Immature natural killer cell (primary cell): ENCODE results near the gene AGBL1. TPM values are rescaled to one million over a fixed set of nuclear protein-coding genes. Genes with fewer than 3 reads are reported as not detected.
"Not testable (repeated sequence)": the region's sequence is repeated elsewhere in the genome, so short reads cannot be mapped to it uniquely, and the experiment has no call there.

Source experiments
- DNase-seq, 3 donors: peaks; one replicate each; pipeline ENCODE4 v3.0.0; 2022; ENCODE audit warnings: mixed read lengths in 1 of 3
- H3K27ac Mint-ChIP-seq, 6 donors: one replicate each; pipeline ENCODE4 v1.8.0; 2020; ENCODE audit warnings: mixed read lengths in 6 of 6, mild to moderate bottlenecking in 5 of 6, inconsistent platforms in 4 of 6, moderate library complexity in 3 of 6
- H3K27me3 Mint-ChIP-seq, 3 donors: one replicate each; pipeline ENCODE4 v1.8.0; 2020 to 2021; ENCODE audit warnings: low read depth in 3 of 3, mild to moderate bottlenecking in 3 of 3, mixed read lengths in 3 of 3, moderate library complexity in 3 of 3, inconsistent platforms in 1 of 3
- H3K36me3 Mint-ChIP-seq, 3 donors: one replicate each; pipeline ENCODE4 v1.8.0; 2020; ENCODE audit warnings: mixed read lengths in 3 of 3, inconsistent platforms in 2 of 3, mild to moderate bottlenecking in 2 of 3
- H3K4me1 Mint-ChIP-seq, 2 donors: one replicate each; pipeline ENCODE4 v1.8.0; 2020; ENCODE audit warnings: inconsistent platforms in 2 of 2, mild to moderate bottlenecking in 2 of 2, mixed read lengths in 2 of 2, moderate library complexity in 1 of 2
- H3K4me3 Mint-ChIP-seq, 5 donors: one replicate each; pipeline ENCODE4 v1.8.0; 2020; ENCODE audit warnings: mild to moderate bottlenecking in 5 of 5, mixed read lengths in 5 of 5, inconsistent platforms in 3 of 5, moderate library complexity in 3 of 5
- H3K9me3 Mint-ChIP-seq, 6 donors: one replicate each; pipeline ENCODE4 v1.8.0; 2020; ENCODE audit warnings: mild to moderate bottlenecking in 6 of 6, mixed read lengths in 6 of 6, inconsistent platforms in 4 of 6, moderate library complexity in 3 of 6
- polyA plus RNA-seq, 3 donors: library from polyadenylated mRNA; unstranded; fragments of 300-500 nt; fragmentation: Illumina TruSeq; gene quantifications; one replicate each; pipeline ENCODE4 v1.2.3, GENCODE V29; 2021

AGBL1 gene
- polyA plus RNA-seq, 3 donors from 2014 or later: not detected

- Mint-ChIP-seq H3K4me3 (no peak overlapping the region), H3K36me3 (no peaks in the 10 kb centered on the region), H3K9me3 (no peaks in the 10 kb centered on the region), H3K27ac (no peak overlapping the region), H3K27me3 (peaks cover 0 to 6% (median 4%) of the 10 kb centered on the region in 3 donors), H3K4me1 (no peaks in the 10 kb centered on the region)
- DNase-seq: no peak
Observed at GRCh38 chr15:86115145-86115801, 35.6 kb downstream of the AGBL1 start.

- Mint-ChIP-seq H3K36me3 (no peaks in the 10 kb centered on the region), H3K4me1 (no peaks in the 10 kb centered on the region), H3K4me3 (no peak overlapping the region), H3K27ac (no peak overlapping the region), H3K27me3 (peaks cover 0 to 6% (median 2%) of the 10 kb centered on the region in 3 donors), H3K9me3 (no peaks in the 10 kb centered on the region)
- DNase-seq: no peak
Observed at GRCh38 chr15:86121568-86122225, 42.0 kb downstream of the AGBL1 start.

GRCh38 chr15:86122691-86123391 is 43.2 kb downstream of the AGBL1 start:
- not testable (repeated sequence) for H3K36me3 Mint-ChIP-seq, H3K4me3 Mint-ChIP-seq, H3K27ac Mint-ChIP-seq

GRCh38 chr15:86125775-86126174 is 46.1 kb downstream of the AGBL1 start:
- H3K27me3 Mint-ChIP-seq: peaks cover 3 to 7% (median 5%) of the 10 kb centered on the region in 3 donors
- no peak overlapping the region for H3K27ac Mint-ChIP-seq
- no peak for DNase-seq
- no peaks in the 10 kb centered on the region for H3K36me3 Mint-ChIP-seq
- H3K4me3 Mint-ChIP-seq: no peak overlapping the region
- no peaks in the 10 kb centered on the region for H3K9me3 Mint-ChIP-seq
- no peaks in the 10 kb centered on the region for H3K4me1 Mint-ChIP-seq

More at GRCh38 chr15:86122691-86123391, 43.2 kb downstream of the AGBL1 start:
- not testable (repeated sequence) for H3K9me3 Mint-ChIP-seq, H3K4me1 Mint-ChIP-seq, H3K27me3 Mint-ChIP-seq, DNase-seq

- Mint-ChIP-seq H3K9me3 (no peaks in the 10 kb centered on the region), H3K4me1 (no peaks in the 10 kb centered on the region), H3K27me3 (peaks cover 4 to 5% (median 5%) of the 10 kb centered on the region in 3 donors), H3K27ac (no peak overlapping the region), H3K36me3 (no peaks in the 10 kb centered on the region), H3K4me3 (no peak overlapping the region)
- DNase-seq: no peak
Observed at GRCh38 chr15:86127547-86127946, 47.9 kb downstream of the AGBL1 start.

GRCh38 chr15:86135041-86135440 is 55.4 kb downstream of the AGBL1 start:
- Mint-ChIP-seq H3K27me3 (peaks cover 2 to 4% (median 3%) of the 10 kb centered on the region in 3 donors), H3K27ac (no peak overlapping the region), H3K9me3 (no peaks in the 10 kb centered on the region), H3K4me1 (no peaks in the 10 kb centered on the region), H3K36me3 (no peaks in the 10 kb centered on the region), H3K4me3 (no peak overlapping the region)
- no peak for DNase-seq

- Mint-ChIP-seq H3K27me3 (peaks cover 0 to 7% (median 2%) of the 10 kb centered on the region in 3 donors), H3K4me1 (no peaks in the 10 kb centered on the region), H3K9me3 (peaks cover 0 to 7% (median 0%) of the 10 kb centered on the region in 6 donors), H3K27ac (no peak overlapping the region), H3K4me3 (no peak overlapping the region), H3K36me3 (no peaks in the 10 kb centered on the region)
- no peak for DNase-seq
Observed at GRCh38 chr15:86136861-86137260, 57.2 kb downstream of the AGBL1 start.

- Mint-ChIP-seq H3K27me3 (peaks cover 0 to 7% (median 2%) of the 10 kb centered on the region in 3 donors), H3K4me1 (no peaks in the 10 kb centered on the region), H3K9me3 (peaks cover 0 to 7% (median 0%) of the 10 kb centered on the region in 6 donors), H3K36me3 (no peaks in the 10 kb centered on the region), H3K4me3 (no peak overlapping the region), H3K27ac (no peak overlapping the region)
- no peak for DNase-seq
Observed at GRCh38 chr15:86138798-86139197, 59.1 kb downstream of the AGBL1 start.

GRCh38 chr15:86139828-86140227 is 60.2 kb downstream of the AGBL1 start:
- no peak for DNase-seq
- no peaks in the 10 kb centered on the region for H3K36me3 Mint-ChIP-seq
- no peak overlapping the region for H3K4me3 Mint-ChIP-seq
- H3K4me1 Mint-ChIP-seq: no peaks in the 10 kb centered on the region
- peaks cover 2 to 7% (median 4%) of the 10 kb centered on the region in 3 donors for H3K27me3 Mint-ChIP-seq
- peaks cover 0 to 9% (median 0%) of the 10 kb centered on the region in 6 donors for H3K9me3 Mint-ChIP-seq
- H3K27ac Mint-ChIP-seq: no peak overlapping the region

GRCh38 chr15:86154705-86155104 is 75.0 kb downstream of the AGBL1 start:
- no peak for DNase-seq
- Mint-ChIP-seq H3K4me3 (no peak overlapping the region), H3K4me1 (no peaks in the 10 kb centered on the region), H3K9me3 (peaks cover 0 to 7% (median 4%) of the 10 kb centered on the region in 6 donors), H3K27ac (no peak overlapping the region), H3K36me3 (no peaks in the 10 kb centered on the region), H3K27me3 (peaks cover 3 to 12% (median 7%) of the 10 kb centered on the region in 3 donors)

GRCh38 chr15:86155551-86155950 is 75.9 kb downstream of the AGBL1 start:
- peaks cover 3 to 8% (median 4%) of the 10 kb centered on the region in 3 donors for H3K27me3 Mint-ChIP-seq
- H3K27ac Mint-ChIP-seq: no peak overlapping the region
- no peaks in the 10 kb centered on the region for H3K4me1 Mint-ChIP-seq
- H3K36me3 Mint-ChIP-seq: no peaks in the 10 kb centered on the region
- DNase-seq: no peak
- H3K9me3 Mint-ChIP-seq: peaks cover 0 to 5% (median 3%) of the 10 kb centered on the region in 6 donors
- no peak overlapping the region for H3K4me3 Mint-ChIP-seq

- Mint-ChIP-seq H3K9me3 (peaks cover 0 to 2% (median 0%) of the 10 kb centered on the region in 6 donors), H3K4me3 (no peak overlapping the region), H3K27ac (no peak overlapping the region), H3K36me3 (no peaks in the 10 kb centered on the region), H3K27me3 (peaks cover 0 to 3% (median 2%) of the 10 kb centered on the region in 3 donors), H3K4me1 (no peaks in the 10 kb centered on the region)
- DNase-seq: no peak
Observed at GRCh38 chr15:86157606-86158293, 78.1 kb downstream of the AGBL1 start.

GRCh38 chr15:86159468-86159867 is 79.8 kb downstream of the AGBL1 start:
- Mint-ChIP-seq H3K9me3 (peaks cover 0 to 2% (median 0%) of the 10 kb centered on the region in 6 donors), H3K4me1 (no peaks in the 10 kb centered on the region), H3K27me3 (peaks cover 0 to 3% (median 0%) of the 10 kb centered on the region in 3 donors), H3K27ac (no peak overlapping the region), H3K4me3 (no peak overlapping the region), H3K36me3 (no peaks in the 10 kb centered on the region)
- no peak for DNase-seq
